CD4-positive, alpha-beta T cell (primary cell): ENCODE results near the gene PYY. TPM values are rescaled to one million over a fixed set of nuclear protein-coding genes. Genes with fewer than 3 reads are reported as not detected.

Experiments
- ATAC-seq: fragments of 200-7000 bp; cut with Tn5 transposase; one replicate; pipeline ENCODE4 v1.10.0; 2022; ENCODE audit warnings: mild to moderate bottlenecking; ENCODE audit not compliant: poor library complexity
- CTCF ChIA-PET: fragments of 350-600 bp; sonication (Branson Sonifier 250); formaldehyde crosslinking; loops from one replicate; lab custom pipeline; 2021; ENCODE audit warnings: antibody characterized with exemption, inconsistent platforms; lab: Charles Lee
- POLR2A ChIA-PET: fragments of 350-600 bp; sonication (Branson Sonifier 250); formaldehyde crosslinking; loops from one replicate; lab custom pipeline; 2021; ENCODE audit warnings: antibody characterized with exemption, inconsistent platforms; lab: Charles Lee
- DNase-seq, 14 experiments: peaks; one replicate each; pipeline ENCODE4 v3.0.0-alpha.2; 2013 to 2020; ENCODE audit warnings: mixed read lengths in 2 of 14
- H3K27ac ChIP-seq, 2 donors: one replicate each; pipeline versions ENCODE4 v1.5.1 to v1.7.0; 2013; ENCODE audit warnings: low read length in 2 of 2, low read depth in 1 of 2, mild to moderate bottlenecking in 1 of 2
- H3K27me3 ChIP-seq, 2 experiments: 1 replicate in 1 of 2; 2 replicates in 1 of 2; pipeline versions ENCODE4 v1.6.1 to v1.7.0; 2013; ENCODE audit warnings: low read length in 2 of 2, control low read depth in 1 of 2, mild to moderate bottlenecking in 1 of 2, moderate library complexity in 1 of 2; ENCODE audit not compliant: insufficient read depth in 2 of 2, control insufficient read depth in 1 of 2
- H3K36me3 ChIP-seq: one replicate; pipeline ENCODE4 v1.6.1; 2013; ENCODE audit warnings: low read length, control low read depth; ENCODE audit not compliant: insufficient read depth
- H3K4me1 ChIP-seq: one replicate; pipeline ENCODE4 v1.6.1; 2013; ENCODE audit warnings: low read length, control low read depth; ENCODE audit not compliant: insufficient read depth
- H3K4me3 ChIP-seq: one replicate; pipeline ENCODE4 v1.5.1; 2013; ENCODE audit warnings: mild to moderate bottlenecking, low read length, moderate library complexity
- H3K9me3 ChIP-seq, 2 experiments: 1 replicate in 1 of 2; 2 replicates in 1 of 2; pipeline versions ENCODE4 v1.6.1 to v1.7.0; 2013; ENCODE audit warnings: low read length in 2 of 2, mild to moderate bottlenecking in 2 of 2, control low read depth in 1 of 2, moderate library complexity in 1 of 2; ENCODE audit not compliant: control insufficient read depth in 1 of 2, insufficient read depth in 1 of 2
- H3K27ac Mint-ChIP-seq: one replicate; pipeline ENCODE4 v1.8.0; 2020; ENCODE audit warnings: mixed read lengths
- H3K27me3 Mint-ChIP-seq: one replicate; pipeline ENCODE4 v1.8.0; 2021; ENCODE audit warnings: mixed read lengths
- H3K36me3 Mint-ChIP-seq: one replicate; pipeline ENCODE4 v1.8.0; 2021; ENCODE audit warnings: low read depth, mixed read lengths
- H3K4me1 Mint-ChIP-seq: one replicate; pipeline ENCODE4 v1.8.0; 2021; ENCODE audit warnings: low read depth, mixed read lengths
- H3K4me3 Mint-ChIP-seq: one replicate; pipeline ENCODE4 v1.8.0; 2020; ENCODE audit warnings: mild to moderate bottlenecking, mixed read lengths
- H3K9me3 Mint-ChIP-seq: one replicate; pipeline ENCODE4 v1.8.0; 2020; ENCODE audit warnings: mixed read lengths
- intact Hi-C, 2 experiments: fragments of 100-400 bp; cut with DNase I in 1 of 2; cut with micrococcal nuclease in 1 of 2; formaldehyde crosslinking; loops; one replicate each; pipeline versions ENCODE4 v1.15.1 to v1.9.0; 2023 to 2025; cut with DNase I, micrococcal nuclease
- total RNA-seq, 174 experiments: library from RNA in 2 of 174; stranded (reverse) in 2 of 174; gene quantifications; one replicate each; pipeline ENCODE4 v1.2.3 and lab custom pipeline; 2021 to 2026
- TF ChIP-seq, protein P1 (sequence below): fragments of 200-600 bp; IDR thresholded peaks from one replicate; pipeline ENCODE4 v1.8.0; 2022; ENCODE audit warnings: antibody characterized with exemption, mild to moderate bottlenecking

Gene PYY
- total RNA-seq, 2 experiments from 2014 or later = not detected

DNA sequence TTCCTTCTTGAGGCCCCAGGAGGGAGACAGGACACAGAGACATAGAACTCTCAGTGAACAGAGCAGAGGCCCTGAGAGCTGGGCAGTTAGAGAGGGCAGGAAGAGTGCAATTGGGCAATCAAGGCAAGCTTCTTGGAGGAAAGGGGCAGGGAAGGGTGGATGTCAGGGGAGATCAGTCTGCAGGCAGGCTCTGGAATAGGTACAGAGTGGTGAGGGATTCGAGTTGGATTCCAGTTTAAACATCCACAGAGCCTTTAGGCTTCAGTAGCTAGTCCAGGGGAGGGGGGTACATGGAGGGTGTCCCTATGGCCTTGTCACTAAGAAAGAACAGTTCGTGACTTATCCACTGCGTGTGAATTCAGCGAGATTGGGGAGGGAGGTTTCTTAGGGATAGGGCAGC, 2.0 kb downstream of the PYY start:
- POLR2A ChIA-PET = no interaction called here
- Mint-ChIP-seq H3K4me3 (no peak overlapping the region), H3K27ac (no peak overlapping the region), H3K36me3 (no peaks in the 10 kb centered on the region), H3K9me3 (no peaks in the 10 kb centered on the region), H3K27me3 (peaks cover 67% of the 10 kb centered on the region), H3K4me1 (no peaks in the 10 kb centered on the region)
- CTCF ChIA-PET = no interaction called here
- H3K27me3 ChIP-seq = peaks cover 46% of the 10 kb centered on the region in 2 experiments
- no peak overlapping the region for H3K27ac ChIP-seq
- DNase-seq (no peak), ATAC-seq (no peak)
- H3K36me3 ChIP-seq = no peaks in the 10 kb centered on the region
- H3K4me1 ChIP-seq = peaks cover 11% of the 10 kb centered on the region
- intact Hi-C loops = no loop called here
- TF ChIP-seq, protein P1, sequence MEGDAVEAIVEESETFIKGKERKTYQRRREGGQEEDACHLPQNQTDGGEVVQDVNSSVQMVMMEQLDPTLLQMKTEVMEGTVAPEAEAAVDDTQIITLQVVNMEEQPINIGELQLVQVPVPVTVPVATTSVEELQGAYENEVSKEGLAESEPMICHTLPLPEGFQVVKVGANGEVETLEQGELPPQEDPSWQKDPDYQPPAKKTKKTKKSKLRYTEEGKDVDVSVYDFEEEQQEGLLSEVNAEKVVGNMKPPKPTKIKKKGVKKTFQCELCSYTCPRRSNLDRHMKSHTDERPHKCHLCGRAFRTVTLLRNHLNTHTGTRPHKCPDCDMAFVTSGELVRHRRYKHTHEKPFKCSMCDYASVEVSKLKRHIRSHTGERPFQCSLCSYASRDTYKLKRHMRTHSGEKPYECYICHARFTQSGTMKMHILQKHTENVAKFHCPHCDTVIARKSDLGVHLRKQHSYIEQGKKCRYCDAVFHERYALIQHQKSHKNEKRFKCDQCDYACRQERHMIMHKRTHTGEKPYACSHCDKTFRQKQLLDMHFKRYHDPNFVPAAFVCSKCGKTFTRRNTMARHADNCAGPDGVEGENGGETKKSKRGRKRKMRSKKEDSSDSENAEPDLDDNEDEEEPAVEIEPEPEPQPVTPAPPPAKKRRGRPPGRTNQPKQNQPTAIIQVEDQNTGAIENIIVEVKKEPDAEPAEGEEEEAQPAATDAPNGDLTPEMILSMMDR = no peak
- no peak overlapping the region for H3K4me3 ChIP-seq
- H3K9me3 ChIP-seq = peaks cover 0 to 12% of the 10 kb centered on the region in 2 experiments

- H3K27me3 Mint-ChIP-seq = peaks cover 55% of the 10 kb centered on the region
- CTCF ChIA-PET = no interaction called here
Observed at GRCh38 chr17:43950554-43950953, 3.2 kb downstream of the PYY start.

GRCh38 chr17:43949781-43950180, 4.0 kb downstream of the PYY start:
- DNase-seq (no peak), ATAC-seq (no peak)
- POLR2A ChIA-PET = no interaction called here
- no peaks in the 10 kb centered on the region for H3K4me1 Mint-ChIP-seq
- CTCF ChIA-PET = no interaction called here
- H3K27me3 ChIP-seq = peaks cover 37 to 38% of the 10 kb centered on the region in 2 experiments
- H3K4me3 Mint-ChIP-seq = no peak overlapping the region
- no peaks in the 10 kb centered on the region for H3K9me3 Mint-ChIP-seq
- no peak overlapping the region for H3K27ac Mint-ChIP-seq
- no peaks in the 10 kb centered on the region for H3K36me3 Mint-ChIP-seq
- intact Hi-C loops = no loop called here
- H3K27me3 Mint-ChIP-seq = peaks cover 51% of the 10 kb centered on the region
- TF ChIP-seq, protein P1 = no peak
- H3K4me3 ChIP-seq = no peak overlapping the region
- H3K9me3 ChIP-seq = peaks cover 0 to 12% of the 10 kb centered on the region in 2 experiments
- no peak overlapping the region for H3K27ac ChIP-seq
- peaks cover 11% of the 10 kb centered on the region for H3K4me1 ChIP-seq
- H3K36me3 ChIP-seq = no peaks in the 10 kb centered on the region

More at GRCh38 chr17:43950554-43950953, 3.2 kb downstream of the PYY start:
- TF ChIP-seq, protein P1 = no peak
- ATAC-seq = no peak
- no peaks in the 10 kb centered on the region for H3K9me3 Mint-ChIP-seq
- intact Hi-C loops = no loop called here
- Histone ChIP-seq H3K36me3 (no peaks in the 10 kb centered on the region), H3K9me3 (peaks cover 0 to 12% of the 10 kb centered on the region in 2 experiments), H3K4me1 (peaks cover 11% of the 10 kb centered on the region), H3K4me3 (no peak overlapping the region), H3K27me3 (peaks cover 43 to 44% of the 10 kb centered on the region in 2 experiments), H3K27ac (no peak overlapping the region)
- POLR2A ChIA-PET = no interaction called here
- H3K4me1 Mint-ChIP-seq = no peaks in the 10 kb centered on the region
- no peak for DNase-seq
- H3K36me3 Mint-ChIP-seq = no peaks in the 10 kb centered on the region
- H3K4me3 Mint-ChIP-seq = no peak overlapping the region
- H3K27ac Mint-ChIP-seq = no peak overlapping the region
